NCI-H69 (cell line): Measurements from ENCODE around the gene PBRM1.

Experiments
- DNase-seq: peaks from one replicate; lab custom pipeline; 2025; lab: John Stamatoyannopoulos, UW

PBRM1 gene

DNA sequence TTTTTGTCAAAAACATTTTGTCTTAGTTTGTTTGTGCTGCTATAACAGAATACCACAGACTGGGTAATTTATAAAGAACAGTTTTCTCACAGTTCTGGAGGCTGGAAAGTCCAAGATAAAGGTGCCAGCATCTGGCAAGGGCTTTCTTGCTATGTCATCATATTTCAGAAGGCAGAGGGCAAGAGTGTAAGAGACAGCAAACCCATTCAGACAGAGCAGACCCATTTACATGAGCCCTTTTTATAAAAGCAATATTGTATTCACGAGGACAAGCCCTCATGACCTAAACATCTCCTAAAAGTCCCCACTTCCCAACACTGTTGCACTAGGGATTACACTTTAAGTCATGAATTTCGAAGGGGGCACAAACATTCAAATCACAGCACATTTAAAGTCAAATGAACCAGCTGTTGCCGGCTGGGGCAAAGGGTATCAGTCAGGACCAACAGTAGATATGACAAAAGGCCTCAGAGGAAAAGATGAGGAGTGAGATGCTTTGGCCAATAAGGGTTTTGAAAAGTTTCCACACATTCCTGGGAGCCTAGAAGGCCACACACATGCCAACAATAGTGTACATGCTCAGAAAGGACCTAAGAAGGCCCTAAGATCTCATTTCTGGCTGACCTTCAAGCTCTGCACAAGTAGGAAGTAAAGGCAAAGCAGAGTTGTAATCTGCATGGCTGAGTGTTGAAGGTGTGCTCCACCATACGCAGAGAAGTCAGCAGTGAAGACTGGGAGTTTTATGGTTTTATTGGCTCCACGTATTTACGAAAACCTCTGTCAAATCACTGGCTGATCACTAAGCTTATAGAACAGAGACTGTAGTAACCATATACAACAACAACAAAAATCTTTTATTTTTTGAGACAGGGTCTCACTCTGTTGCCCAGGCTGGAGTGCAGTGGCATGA lies 111.4 kb downstream of the PBRM1 start:
- no peak for DNase-seq

DNA sequence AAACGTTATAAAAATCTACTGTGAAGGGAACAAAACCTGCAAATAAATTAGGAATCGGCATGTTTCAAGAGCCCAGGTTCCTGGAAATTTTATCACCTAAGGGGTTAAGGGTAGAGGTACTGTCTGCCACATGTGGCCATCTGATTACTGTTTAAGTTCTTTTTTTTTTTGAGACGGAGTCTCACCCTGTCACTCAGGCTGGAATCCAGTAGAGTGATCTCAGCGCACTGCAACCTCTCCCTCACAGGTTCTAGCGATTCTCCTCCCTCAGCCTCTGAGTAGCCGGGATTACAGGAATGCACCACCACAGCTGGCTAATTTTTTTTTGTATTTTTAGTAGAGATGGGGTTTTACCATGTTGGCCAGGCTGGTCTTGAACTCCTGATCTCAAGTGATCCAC lies 113.5 kb downstream of the PBRM1 start:
- DNase-seq: no peak

DNA sequence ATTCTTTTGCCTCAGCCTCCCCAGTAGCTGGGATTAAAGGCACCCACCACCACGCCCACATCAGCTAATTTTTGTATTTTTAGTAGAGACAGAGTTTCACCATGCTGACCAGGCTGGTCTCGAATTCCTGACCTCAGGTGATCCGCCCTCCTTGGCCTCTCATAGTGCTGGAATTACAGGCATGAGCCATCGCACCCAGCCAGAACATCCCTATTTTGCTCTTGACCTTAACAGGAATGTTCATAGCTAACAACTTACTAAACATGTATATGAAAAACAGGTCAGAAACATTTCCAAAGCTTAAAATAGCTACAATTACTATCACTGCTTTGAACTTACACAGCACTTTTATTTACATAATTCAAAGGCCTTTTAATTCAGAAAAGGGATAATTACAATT lies 115.6 kb downstream of the PBRM1 start:
- no peak for DNase-seq

DNA sequence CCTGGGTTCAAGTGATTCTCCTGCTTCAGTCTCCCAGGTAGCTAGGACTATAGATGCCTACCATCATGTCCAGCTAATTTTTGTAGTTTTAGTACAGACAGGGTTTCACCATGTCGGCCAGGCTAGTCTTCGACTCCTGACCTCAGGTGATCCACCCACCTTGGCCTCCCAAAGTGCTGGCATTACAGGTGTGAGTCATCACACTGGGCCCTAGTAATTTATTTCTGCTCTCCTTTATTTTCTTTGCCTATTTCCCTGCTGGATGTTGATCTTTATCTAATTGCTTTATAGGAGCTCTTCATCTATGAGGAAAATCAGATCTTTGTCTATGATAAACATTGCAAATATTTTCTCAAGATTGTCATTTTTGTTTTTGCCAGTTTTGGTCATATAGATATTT lies 117.6 kb downstream of the PBRM1 start:
- DNase-seq: no peak

DNA sequence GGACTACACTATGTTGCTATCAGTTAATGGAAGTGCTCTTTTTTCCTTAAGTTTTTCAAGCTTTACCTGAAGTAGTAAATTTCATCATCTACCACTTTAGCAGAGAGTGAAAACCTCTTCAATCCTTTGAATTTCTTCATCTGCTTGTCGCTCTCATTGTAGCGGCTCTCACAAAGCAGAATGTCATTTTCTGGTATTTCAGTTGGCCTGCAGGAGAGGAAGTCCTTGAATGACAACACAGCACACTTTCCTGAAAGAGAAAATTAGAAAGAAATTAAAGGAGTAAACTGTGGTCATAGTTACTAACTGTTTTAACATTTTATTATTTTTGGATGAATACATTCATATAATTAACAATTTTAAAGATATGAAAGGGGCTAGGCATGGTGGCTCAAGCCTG lies 121.7 kb downstream of the PBRM1 start:
- DNase-seq: no peak

DNA sequence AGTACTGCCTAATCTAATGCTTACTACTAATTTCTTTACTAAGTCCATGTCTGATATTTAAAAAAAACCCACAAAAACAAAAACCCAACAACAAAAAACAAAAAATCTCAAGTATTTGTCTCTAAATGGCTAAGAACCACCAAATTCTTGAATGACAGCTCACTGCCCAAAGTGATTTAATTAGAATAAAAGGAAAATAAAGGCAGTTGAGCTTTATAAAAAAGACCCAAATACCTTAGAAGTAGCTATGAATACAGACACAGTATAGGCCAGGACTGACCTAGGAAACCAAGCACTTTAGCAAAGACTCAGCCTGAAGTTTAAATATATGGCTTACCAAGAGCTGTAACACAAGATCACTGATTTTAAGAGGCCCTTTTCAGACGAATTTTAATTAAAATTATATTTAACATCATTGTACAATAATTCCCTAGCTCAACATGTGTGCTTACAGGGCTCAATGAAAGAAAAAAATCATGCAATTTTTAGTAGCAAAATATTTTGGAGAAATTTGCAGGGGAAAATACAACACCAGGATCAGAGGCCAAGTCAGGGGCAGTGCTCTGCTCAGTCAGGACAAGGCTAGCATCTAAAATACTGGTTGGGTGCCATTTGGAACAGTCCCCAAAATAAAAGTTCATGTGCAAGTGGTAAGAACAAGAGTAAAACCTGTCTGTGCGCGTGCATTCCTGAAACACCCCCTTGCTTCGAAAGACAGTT lies 124.5 kb downstream of the PBRM1 start:
- no peak for DNase-seq

DNA sequence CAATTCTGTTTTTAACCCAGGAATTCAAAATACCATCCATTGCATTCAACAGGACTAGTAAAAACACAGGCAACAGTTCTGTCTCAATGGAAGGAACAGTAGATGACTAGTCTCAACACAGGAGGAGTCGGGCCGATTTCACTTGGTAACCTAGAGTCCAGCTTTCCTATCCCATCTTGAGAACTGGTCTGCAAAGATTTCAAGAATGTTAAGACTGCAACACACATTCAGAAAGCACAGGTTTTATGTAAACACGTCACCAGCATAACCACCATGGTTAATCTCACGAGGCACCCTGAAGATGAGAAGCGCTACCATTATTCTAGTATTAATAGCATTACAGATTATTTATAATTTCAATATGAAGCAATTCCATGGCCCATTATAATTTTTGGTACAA lies 127.3 kb downstream of the PBRM1 start:
- DNase-seq: no peak

DNA sequence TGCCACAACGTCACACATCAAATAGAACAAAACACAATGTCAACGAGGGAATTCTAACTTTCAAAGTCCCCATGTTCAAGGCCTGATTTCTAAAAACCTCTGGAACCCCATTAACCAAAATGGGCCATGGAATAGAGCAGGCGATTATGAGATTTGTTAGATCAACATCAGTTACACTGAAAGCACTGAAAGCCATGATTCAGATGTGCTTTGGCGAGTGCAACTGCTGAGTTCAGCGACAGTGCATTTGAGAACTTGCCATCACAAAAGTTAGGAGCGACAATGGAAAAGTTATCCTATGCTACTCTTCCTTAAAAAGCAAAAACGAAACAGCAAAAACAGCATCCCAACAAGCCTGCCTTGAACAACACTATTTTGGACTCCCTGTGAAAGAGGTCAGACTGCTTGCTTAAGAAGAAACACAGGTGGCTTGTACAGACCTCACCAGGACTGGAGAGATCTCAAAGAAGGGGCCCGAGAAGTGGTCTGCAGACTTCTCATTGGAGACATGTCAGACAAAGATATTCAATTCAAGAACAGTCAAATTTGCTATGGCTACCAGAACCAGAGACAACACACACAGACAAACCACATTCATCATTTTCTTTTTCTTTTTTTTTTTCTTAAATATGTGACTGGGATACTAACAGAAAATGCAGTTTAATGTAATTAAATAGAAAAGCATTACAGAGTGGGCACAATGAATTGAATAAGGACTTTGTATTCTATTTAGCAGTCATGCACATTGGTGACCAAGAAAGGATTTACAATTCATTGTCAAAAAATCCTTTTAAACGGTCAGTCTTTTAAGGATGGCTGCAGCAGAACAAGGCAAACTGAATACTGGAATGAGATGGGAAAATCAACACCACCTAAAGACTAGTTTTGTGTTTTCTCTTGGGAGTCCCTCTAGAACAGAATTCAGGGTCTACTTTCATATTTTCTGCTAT lies 128.4 kb downstream of the PBRM1 start:
- DNase-seq: no peak

DNA sequence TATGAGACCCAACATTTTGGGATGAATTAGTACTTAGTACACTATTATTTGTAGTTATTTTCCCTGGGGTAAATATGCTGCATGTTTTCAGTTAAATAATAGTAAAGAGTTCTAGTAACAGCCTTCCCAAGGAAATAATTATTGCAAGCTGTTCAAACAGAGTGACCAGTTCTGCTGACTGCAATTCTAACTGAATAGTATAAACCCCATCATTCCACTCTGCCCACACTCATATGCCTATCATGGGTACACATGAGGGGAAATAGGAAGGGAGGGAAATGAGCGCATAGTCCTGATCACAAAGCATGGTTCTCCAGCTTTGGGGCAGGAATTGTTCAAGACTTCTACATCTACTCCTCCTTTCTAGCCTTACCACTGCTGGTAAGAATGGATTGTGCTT lies 130.7 kb downstream of the PBRM1 start:
- peak; percentile 25 for DNase-seq

DNA sequence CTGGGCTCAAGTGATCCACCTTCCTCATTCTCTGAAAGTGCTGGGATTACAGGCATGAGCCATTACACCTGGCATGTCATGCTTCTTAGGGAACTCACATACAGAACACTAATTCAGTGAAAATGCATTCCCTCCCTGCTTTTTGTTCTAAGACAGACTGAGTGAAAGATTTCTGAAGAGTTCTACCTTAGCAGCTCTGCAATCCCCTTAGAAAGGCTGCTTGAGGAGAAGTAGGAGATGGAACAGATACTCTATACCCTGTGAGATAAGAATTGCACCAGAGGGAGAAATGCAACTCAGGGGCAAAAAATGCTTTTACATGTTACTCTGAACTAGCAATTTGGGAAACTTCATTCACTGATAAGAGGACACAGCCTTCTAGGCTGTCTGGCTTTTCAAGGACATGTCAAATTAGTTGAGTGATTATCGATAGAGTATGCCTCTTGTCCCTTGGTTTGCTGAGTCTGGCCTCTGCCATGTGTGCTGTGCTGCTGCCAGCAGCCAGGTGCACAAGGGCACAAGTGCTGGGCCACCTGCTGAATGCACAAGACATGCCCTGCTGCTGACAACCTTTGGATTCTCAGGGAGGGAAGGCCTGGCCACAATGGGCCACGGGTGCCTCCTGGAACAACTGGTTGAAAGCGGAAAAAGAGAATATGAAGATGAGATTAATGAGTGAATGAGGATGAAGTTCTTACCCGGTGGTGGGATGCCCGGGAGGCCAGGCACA lies 131.5 kb downstream of the PBRM1 start:
- peak; percentile 17 for DNase-seq

DNA sequence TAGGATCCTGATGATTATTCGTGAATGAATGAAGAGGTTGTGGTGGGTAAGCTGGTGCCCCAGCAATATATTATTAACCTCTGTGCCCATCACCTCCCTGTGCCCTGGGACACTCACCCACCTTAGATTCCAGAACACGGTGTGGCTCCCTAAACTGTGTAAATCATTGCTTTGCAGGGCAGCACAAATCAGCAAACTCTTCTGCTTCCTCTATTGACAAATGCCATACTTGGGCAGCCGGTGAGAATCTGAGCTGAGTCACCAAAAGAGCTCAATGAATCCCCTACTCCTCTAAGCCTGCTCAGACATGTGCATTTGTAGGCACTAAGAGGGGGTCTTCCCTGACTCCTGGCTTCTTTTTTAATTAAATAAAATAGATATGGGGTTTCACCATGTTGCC lies 133.6 kb downstream of the PBRM1 start:
- DNase-seq: no peak

DNA sequence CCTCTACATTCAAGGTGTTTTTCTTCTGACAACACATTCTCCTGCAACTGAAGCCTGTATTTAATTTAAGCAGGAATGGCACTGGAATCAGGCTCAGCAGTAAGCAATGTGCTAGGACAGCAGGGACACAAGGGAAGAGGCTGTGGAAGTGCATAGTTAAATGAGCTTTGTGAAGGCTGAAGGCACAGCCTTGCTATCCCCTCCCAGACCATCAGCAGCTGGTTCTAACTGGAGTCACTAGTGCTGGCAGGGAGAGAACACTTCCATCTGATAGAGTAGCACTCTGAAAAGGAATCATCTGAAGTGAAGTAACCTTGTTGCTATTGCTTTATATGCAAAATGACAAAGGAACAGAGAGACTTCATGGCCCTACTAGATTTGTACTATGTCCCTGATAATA lies 134.6 kb downstream of the PBRM1 start:
- no peak for DNase-seq

DNA sequence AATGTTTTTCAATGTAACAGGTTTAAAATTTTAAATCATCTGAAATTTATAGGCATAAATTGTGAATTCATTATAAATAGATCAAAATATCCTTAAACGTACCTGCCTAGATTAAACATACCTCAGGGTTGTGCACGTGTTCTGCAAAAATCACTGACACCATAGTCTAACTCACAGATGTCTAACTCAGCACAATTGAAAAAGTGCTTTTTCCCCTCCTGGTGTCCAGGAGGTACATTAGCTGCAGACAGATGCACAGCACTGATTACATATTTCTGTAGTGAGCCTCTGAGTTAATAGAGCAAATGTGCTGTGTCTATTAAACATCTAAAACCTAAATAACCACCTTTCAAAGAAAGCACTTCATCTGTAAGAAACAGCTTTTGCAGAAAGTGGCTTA lies 138.6 kb downstream of the PBRM1 start:
- no peak for DNase-seq

DNA sequence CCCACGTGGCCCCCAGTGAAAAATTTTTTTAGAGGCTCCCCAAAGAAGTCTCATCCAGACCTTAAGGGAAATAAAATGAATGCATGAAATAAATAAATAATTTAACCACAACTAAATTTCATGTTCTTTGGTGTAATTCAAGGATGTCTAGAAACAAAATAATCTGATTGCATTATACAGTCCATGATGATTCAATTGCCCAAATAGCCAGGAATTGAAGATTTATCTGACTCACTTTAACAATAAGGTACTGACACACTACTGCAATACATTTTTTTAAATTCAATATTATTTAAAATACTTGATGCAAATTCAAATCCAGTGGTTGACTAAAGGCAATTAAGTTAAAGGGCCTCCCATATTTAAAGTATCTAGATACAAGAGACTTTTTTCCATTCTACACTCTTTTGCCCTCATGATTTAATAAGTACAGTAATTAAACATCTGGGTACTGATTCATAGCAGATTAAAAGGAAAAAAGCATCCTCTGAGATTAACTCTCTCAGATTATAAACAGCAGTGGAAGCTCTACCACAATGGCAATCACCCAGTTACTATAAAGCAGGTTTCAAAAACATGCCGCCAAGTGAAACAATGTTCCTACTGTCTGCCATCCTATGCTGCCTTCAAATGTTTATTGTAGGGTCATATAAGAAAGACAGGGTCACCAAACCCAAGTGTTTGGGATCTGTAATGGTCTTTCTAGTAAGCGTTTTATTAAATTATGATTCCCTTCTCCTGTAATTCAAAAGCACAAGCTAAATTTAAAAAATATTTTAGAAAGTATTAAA lies 139.4 kb downstream of the PBRM1 start:
- DNase-seq: no peak

DNA sequence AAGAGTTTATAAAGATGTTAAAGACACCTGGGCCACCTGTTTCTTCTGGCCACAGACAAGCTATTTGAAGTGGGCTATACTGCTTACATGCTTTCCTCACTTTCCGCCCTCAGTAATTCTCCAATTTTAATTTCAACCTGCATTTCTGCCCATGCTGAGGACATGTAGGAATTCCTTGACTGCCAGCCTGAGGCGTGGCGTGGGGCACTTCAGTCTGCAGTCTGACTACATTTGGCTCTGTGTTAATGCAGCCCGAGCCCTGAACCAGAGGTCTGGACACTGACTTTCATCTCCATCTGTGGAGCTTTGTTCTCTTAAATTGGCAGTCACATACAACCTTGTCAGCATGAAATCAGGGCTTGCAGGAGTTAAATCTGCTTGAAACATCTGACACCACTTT lies 140.8 kb downstream of the PBRM1 start:
- no peak for DNase-seq

DNA sequence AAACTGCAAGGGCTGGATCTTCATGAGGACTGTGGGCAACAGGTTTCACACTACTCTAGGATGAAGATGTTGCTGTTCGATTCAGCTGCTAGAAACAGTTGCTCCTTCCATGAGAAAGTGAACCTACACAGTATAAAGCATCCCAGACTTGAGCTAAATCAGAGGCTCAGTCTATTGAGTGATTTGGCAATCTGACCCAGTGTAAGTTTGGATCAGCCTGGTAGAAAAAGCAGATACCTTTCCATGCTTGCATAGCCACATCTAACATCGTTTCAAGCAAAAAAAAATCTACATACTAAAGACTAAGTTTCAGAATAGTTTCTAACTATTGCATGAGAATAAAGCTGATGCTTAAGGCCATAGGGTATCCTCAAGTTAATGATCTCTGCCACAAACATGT lies 144.7 kb downstream of the PBRM1 start:
- DNase-seq: no peak

DNA sequence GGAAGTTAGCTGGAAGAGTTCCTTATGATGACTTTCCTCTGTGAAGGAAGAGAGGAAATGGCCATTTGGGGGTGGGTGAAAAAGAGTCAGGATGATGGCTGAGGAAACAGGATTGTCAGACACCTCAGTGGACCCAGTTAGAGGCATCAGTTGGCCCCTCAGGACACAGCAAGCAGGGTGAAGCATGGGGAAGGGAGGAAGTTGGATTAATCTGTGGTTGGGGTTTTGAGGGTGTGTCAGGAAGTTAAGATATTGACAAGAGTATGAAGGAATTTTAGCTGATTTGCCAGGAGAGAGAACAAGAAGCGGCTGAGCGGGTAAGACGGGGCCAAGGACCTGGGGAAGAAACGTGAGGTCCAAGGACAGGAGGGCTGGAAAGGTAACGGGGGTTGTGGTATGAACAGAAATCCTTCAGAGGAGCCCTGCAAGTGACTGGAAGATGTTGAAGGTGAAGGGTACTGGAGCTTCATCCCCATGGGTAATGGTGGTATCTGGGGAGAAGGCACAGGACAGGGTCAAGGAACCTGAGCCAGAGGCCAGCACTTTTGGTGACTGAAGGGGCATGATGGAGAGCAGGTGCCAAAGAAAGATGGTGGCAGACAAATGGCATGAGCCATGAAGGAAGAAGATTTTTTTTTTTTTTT lies 146.6 kb downstream of the PBRM1 start:
- no peak for DNase-seq

DNA sequence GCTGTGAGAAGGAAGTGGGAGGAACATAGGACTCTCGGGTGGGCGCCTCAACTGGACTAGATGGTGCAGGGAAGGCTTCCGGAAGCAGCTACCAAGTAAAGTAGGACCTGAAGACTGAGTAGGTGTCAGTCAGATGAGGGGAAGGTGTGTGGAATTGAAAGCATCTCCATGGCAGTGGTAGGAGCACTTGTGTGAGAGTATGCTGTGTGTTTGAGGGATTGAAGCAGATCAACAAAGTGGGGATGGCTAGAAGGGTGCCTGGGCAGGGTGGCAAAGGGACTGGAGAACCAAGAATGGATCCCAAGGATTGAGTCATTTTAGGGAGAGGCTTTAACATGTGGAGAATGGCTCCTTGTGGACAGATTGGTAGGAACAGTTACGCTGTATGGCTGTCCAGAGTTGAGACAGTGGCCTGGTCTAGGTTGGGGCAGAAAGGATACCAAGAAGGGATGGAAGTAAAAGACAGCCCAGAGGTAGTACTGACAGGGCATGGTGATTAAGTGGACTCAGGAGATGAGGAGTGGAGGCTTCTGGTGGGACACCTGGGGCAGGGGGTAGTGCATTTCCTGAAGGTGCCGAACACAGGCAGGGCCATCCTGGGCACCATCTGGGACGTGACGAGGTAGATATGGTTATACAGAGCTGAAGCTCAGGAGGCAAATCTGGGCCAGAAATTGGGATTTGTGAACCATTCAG lies 147.8 kb downstream of the PBRM1 start:
- DNase-seq: no peak

DNA sequence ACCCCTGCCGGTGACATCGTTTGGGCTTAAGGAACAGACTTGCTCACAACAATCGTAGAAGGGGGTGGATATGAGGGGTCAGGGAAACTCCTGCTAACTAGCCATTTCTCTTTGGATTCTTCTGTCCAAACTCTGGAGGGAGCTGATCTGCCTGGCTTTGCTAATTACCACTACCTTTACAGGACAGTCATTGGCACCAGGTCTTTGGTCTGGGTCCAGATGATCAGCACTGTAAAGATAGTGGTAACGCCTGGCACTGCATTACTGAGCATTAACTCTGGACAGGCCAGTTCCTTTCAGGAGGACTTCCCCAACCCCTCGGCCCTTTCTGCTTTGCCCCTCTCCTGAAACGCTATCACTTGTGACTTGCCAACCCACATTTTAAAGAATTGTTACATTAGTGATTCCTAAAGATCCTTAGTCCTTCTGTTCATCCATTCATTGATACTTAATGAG lies 148.5 kb downstream of the PBRM1 start:
- DNase-seq: no peak
